Measurements from ENCODE around the gene SLC6A4.

Gene SLC6A4

GRCh38 chr17:30186761-30187160 lies 48.7 kb downstream of the SLC6A4 start:
- in situ Hi-C loops (cut with HindIII; ENCODE audit: low sequenced_read_pairs): no loop called here

GRCh38 chr17:30176855-30177254 lies 58.6 kb downstream of the SLC6A4 start:
- no peak for DNase-seq (ENCODE audit: low read depth, low spot score)
- in situ Hi-C loops (cut with HindIII; ENCODE audit: low sequenced_read_pairs): no loop called here
- no peak overlapping the region for H3K4me3 ChIP-seq (ENCODE audit: low read depth, low read length)
- TF ChIP-seq CTCF (IDR thresholded peaks at IDR 0.05; ENCODE audit: low read depth, low read length): no peak

More at GRCh38 chr17:30186761-30187160, 48.7 kb downstream of the SLC6A4 start:
- H3K4me3 ChIP-seq (ENCODE audit: low read depth, low read length): no peak overlapping the region
- no peak for DNase-seq (ENCODE audit: low read depth, low spot score)
- no peak for TF ChIP-seq CTCF (IDR thresholded peaks at IDR 0.05; ENCODE audit: low read depth, low read length)

- no peak for DNase-seq (ENCODE audit: low read depth, low spot score)
- TF ChIP-seq CTCF (IDR thresholded peaks at IDR 0.05; ENCODE audit: low read depth, low read length): no peak
- H3K4me3 ChIP-seq (ENCODE audit: low read depth, low read length): no peak overlapping the region
- in situ Hi-C loops (cut with HindIII; ENCODE audit: low sequenced_read_pairs): no loop called here
These were observed 60.9 kb downstream of the SLC6A4 start for GRCh38 chr17:30174556-30174955.

GRCh38 chr17:30173649-30174048 lies 61.8 kb downstream of the SLC6A4 start:
- no peak for DNase-seq (ENCODE audit: low read depth, low spot score)
- in situ Hi-C loops (cut with HindIII; ENCODE audit: low sequenced_read_pairs): no loop called here
- no peak overlapping the region for H3K4me3 ChIP-seq (ENCODE audit: low read depth, low read length)
- TF ChIP-seq CTCF (IDR thresholded peaks at IDR 0.05; ENCODE audit: low read depth, low read length): no peak

- no peak for DNase-seq (ENCODE audit: low read depth, low spot score)
- in situ Hi-C loops (cut with HindIII; ENCODE audit: low sequenced_read_pairs): no loop called here
- no peak overlapping the region for H3K4me3 ChIP-seq (ENCODE audit: low read depth, low read length)
- TF ChIP-seq CTCF (IDR thresholded peaks at IDR 0.05; ENCODE audit: low read depth, low read length): no peak
These were observed 62.9 kb downstream of the SLC6A4 start for GRCh38 chr17:30172560-30172959.

GRCh38 chr17:30170415-30170987 lies 65.0 kb downstream of the SLC6A4 start:
- no peak for TF ChIP-seq CTCF (IDR thresholded peaks at IDR 0.05; ENCODE audit: low read depth, low read length)
- DNase-seq (ENCODE audit: low read depth, low spot score): no peak
- in situ Hi-C loops (cut with HindIII; ENCODE audit: low sequenced_read_pairs): no loop called here
- no peak overlapping the region for H3K4me3 ChIP-seq (ENCODE audit: low read depth, low read length)

GRCh38 chr17:30165960-30166359 lies 69.5 kb downstream of the SLC6A4 start:
- no peak overlapping the region for H3K4me3 ChIP-seq (ENCODE audit: low read depth, low read length)
- DNase-seq (ENCODE audit: low read depth, low spot score): no peak
- TF ChIP-seq CTCF (IDR thresholded peaks at IDR 0.05; ENCODE audit: low read depth, low read length): no peak
- in situ Hi-C loops (cut with HindIII; ENCODE audit: low sequenced_read_pairs): no loop called here
